GM13977 (cell line): ENCODE data around the gene SLC4A3.

ENCODE experiments used
- DNase-seq: peaks from one replicate; pipeline ENCODE4 v3.0.0; 2012; ENCODE audit warnings: low spot score
- CTCF ChIP-seq: IDR thresholded peaks from 2 replicates; pipeline ENCODE4 v1.5.1; 2012; ENCODE audit warnings: mild to moderate bottlenecking, control low read depth; ENCODE audit not compliant: insufficient read depth; ENCODE audit errors: extremely low read depth, missing control alignments
- in situ Hi-C: fragments of 300-500 bp; cut with MboI; formaldehyde crosslinking; loops from one replicate; pipeline ENCODE4 v1.12.0; 2022; ENCODE audit warnings: low sequenced_read_pairs, low pct_unique_long_range_greater_than_20kb, mixed read lengths, inconsistent platforms; ENCODE audit not compliant: unreplicated experiment

The SLC4A3 gene

GRCh38 chr2:219691571-219691970, 64.1 kb downstream of the SLC4A3 start:
- in situ Hi-C loops: no loop called here
- TF ChIP-seq CTCF: no peak
- no peak for DNase-seq
